Stimulated activated naive CD4-positive, alpha-beta T cell treated with Interleukin-2 at 50 U/mL for 16 hours (primary cell): ENCODE measurements around the gene BPIFB1.

Source experiments
- DNase-seq: peaks from one replicate; lab custom pipeline; 2025; lab: John Stamatoyannopoulos, UW

Gene BPIFB1

GRCh38 chr20:33273117-33273851 lies 9.7 kb upstream of the BPIFB1 start:
- DNase-seq, result no peak

GRCh38 chr20:33275215-33275614 lies 7.8 kb upstream of the BPIFB1 start:
- no peak for DNase-seq

GRCh38 chr20:33275871-33276270 lies 7.1 kb upstream of the BPIFB1 start:
- DNase-seq, result no peak

GRCh38 chr20:33276303-33277113 lies 6.5 kb upstream of the BPIFB1 start:
- no peak for DNase-seq

- no peak for DNase-seq
These were observed 5.3 kb upstream of the BPIFB1 start for GRCh38 chr20:33277471-33278441.

- no peak for DNase-seq
These were observed 4.3 kb upstream of the BPIFB1 start for GRCh38 chr20:33278700-33279099.

GRCh38 chr20:33279261-33279910 lies 3.6 kb upstream of the BPIFB1 start:
- DNase-seq, result no peak

- no peak for DNase-seq
These were observed 2.9 kb upstream of the BPIFB1 start for GRCh38 chr20:33280000-33280680.

- DNase-seq, result no peak
These were observed 2.2 kb upstream of the BPIFB1 start for GRCh38 chr20:33280775-33281174.

GRCh38 chr20:33281550-33282146 lies 1.4 kb upstream of the BPIFB1 start:
- no peak for DNase-seq

GRCh38 chr20:33282196-33282934 lies 649 bp upstream of the BPIFB1 start:
- DNase-seq, result no peak

- no peak for DNase-seq
These were observed 1.3 kb downstream of the BPIFB1 start for GRCh38 chr20:33284284-33284683.

GRCh38 chr20:33284937-33285336 lies 1.9 kb downstream of the BPIFB1 start:
- DNase-seq, result no peak

- no peak for DNase-seq
These were observed 3.0 kb downstream of the BPIFB1 start for GRCh38 chr20:33285861-33286495.

GRCh38 chr20:33287884-33288283 lies 4.9 kb downstream of the BPIFB1 start:
- no peak for DNase-seq

- DNase-seq, result no peak
These were observed 7.8 kb downstream of the BPIFB1 start for GRCh38 chr20:33290852-33291251.

- no peak for DNase-seq
These were observed 8.4 kb downstream of the BPIFB1 start for GRCh38 chr20:33291416-33291815.

- peak; percentile 57 for DNase-seq
These were observed 8.9 kb downstream of the BPIFB1 start for GRCh38 chr20:33291830-33292355.

- DNase-seq, result no peak
These were observed 13.2 kb downstream of the BPIFB1 start for GRCh38 chr20:33296206-33296605.
